HCT116 (cell line): ENCODE data around the gene SERGEF.

Experiments
- CBX3 ChIP-seq: IDR thresholded peaks from 2 replicates; pipeline ENCODE4 v1.6.1; 2012; ENCODE audit warnings: low read depth
- EZH2phosphoT487 ChIP-seq: fragments of 200-600 bp; IDR thresholded peaks from 2 replicates; pipeline ENCODE4 v1.6.1; 2018; ENCODE audit warnings: antibody characterized with exemption, borderline replicate concordance
- FOSL1 ChIP-seq: IDR thresholded peaks from 2 replicates; pipeline ENCODE4 v1.6.1; 2012; ENCODE audit warnings: low read depth
- ZFX ChIP-seq: fragments of 450-650 bp; IDR thresholded peaks from 2 replicates; pipeline ENCODE4 v1.6.1; 2017
- TF ChIP-seq, protein P1 (sequence below), 3 experiments: fragments of 200-600 bp in 1 of 3; sonication (generic) in 1 of 3; IDR thresholded peaks in 2 of 3; conservative IDR thresholded peaks in 1 of 3; 2 replicates each; pipeline ENCODE4 v1.5.1; 2012 to 2017; ENCODE audit warnings: low read depth in 2 of 3, low read length in 2 of 3, antibody characterized with exemption in 1 of 3, borderline replicate concordance in 1 of 3, control low read depth in 1 of 3, mild to moderate bottlenecking in 1 of 3, mixed read lengths in 1 of 3, mixed run types in 1 of 3, moderate library complexity in 1 of 3; ENCODE audit not compliant: insufficient read depth in 1 of 3
- TF ChIP-seq, protein P2 (sequence below): IDR thresholded peaks from 2 replicates; pipeline ENCODE4 v1.6.1; 2012

DNA sequence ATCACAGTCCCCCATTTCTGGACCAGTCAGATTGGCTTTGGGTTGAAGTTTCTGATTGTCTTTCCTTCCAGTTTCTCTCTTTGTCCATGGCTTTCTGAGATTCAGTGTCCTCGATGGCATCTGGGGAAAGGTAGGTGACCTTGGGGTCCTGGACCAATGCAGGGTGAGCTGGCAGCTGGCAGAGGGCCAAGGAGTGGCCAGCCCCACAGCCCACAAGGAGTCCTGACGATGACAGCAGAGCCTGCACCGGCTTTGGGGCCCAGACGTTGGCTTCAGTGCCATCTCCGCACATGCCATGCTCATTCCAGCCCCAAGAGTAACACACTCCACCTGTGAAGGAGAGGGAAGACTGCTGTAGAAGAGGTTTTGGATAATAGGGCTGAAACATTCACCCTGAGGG is 224.8 kb downstream of the SERGEF start:
- TF ChIP-seq CBX3 (no peak), EZH2phosphoT487 (no peak), FOSL1 (no peak), ZFX (no peak)
- TF ChIP-seq, protein P1, sequence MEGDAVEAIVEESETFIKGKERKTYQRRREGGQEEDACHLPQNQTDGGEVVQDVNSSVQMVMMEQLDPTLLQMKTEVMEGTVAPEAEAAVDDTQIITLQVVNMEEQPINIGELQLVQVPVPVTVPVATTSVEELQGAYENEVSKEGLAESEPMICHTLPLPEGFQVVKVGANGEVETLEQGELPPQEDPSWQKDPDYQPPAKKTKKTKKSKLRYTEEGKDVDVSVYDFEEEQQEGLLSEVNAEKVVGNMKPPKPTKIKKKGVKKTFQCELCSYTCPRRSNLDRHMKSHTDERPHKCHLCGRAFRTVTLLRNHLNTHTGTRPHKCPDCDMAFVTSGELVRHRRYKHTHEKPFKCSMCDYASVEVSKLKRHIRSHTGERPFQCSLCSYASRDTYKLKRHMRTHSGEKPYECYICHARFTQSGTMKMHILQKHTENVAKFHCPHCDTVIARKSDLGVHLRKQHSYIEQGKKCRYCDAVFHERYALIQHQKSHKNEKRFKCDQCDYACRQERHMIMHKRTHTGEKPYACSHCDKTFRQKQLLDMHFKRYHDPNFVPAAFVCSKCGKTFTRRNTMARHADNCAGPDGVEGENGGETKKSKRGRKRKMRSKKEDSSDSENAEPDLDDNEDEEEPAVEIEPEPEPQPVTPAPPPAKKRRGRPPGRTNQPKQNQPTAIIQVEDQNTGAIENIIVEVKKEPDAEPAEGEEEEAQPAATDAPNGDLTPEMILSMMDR (IDR thresholded peaks at IDR 0.05 in 2 of 3, conservative IDR thresholded peaks at IDR 0.05 in 1 of 3; ENCODE audit: borderline replicate concordance in 1 of 3, insufficient read depth in 1 of 3, low read depth in 2 of 3, low read length in 2 of 3), result no peak
- TF ChIP-seq, protein P2, sequence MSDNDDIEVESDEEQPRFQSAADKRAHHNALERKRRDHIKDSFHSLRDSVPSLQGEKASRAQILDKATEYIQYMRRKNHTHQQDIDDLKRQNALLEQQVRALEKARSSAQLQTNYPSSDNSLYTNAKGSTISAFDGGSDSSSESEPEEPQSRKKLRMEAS, result no peak
